Neural progenitor cell (in vitro differentiated cells): ENCODE results near the gene PRKAG1. TPM values are rescaled to one million over a fixed set of nuclear protein-coding genes. Genes with fewer than 3 reads are reported as not detected.

Source experiments
- DNase-seq: peaks from one replicate; pipeline ENCODE4 v3.0.0-alpha.2; 2016; ENCODE audit warnings: low spot score
- H2AFZ ChIP-seq: fragments of 200-600 bp; sonication (generic); replicated peaks from 2 replicates; pipeline ENCODE4 v1.6.1; 2016; ENCODE audit warnings: antibody characterized with exemption
- H3F3A ChIP-seq: fragments of 200-600 bp; sonication (generic); 2 replicates; pipeline ENCODE4 v1.6.1; 2016; ENCODE audit warnings: antibody characterized with exemption, low read depth
- H3K27ac ChIP-seq: fragments of 200-600 bp; sonication (generic); 2 replicates; pipeline ENCODE4 v1.5.1; 2016; ENCODE audit warnings: mild to moderate bottlenecking
- H3K27me3 ChIP-seq: fragments of 200-600 bp; sonication (generic); 2 replicates; pipeline ENCODE4 v1.6.1; 2016; ENCODE audit warnings: mild to moderate bottlenecking, moderate library complexity
- H3K36me3 ChIP-seq: fragments of 200-600 bp; sonication (generic); 2 replicates; pipeline ENCODE4 v1.5.1; 2016
- H3K4me1 ChIP-seq: fragments of 200-600 bp; sonication (generic); 2 replicates; pipeline ENCODE4 v1.6.1; 2016; ENCODE audit warnings: mixed run types
- H3K4me2 ChIP-seq: fragments of 200-600 bp; sonication (generic); 2 replicates; pipeline ENCODE4 v1.6.1; 2016
- H3K4me3 ChIP-seq: fragments of 200-600 bp; sonication (generic); 2 replicates; pipeline ENCODE4 v1.5.1; 2016
- H3K79me2 ChIP-seq: fragments of 200-600 bp; sonication (generic); 2 replicates; pipeline ENCODE4 v1.6.1; 2016; ENCODE audit warnings: low read depth
- H3K9ac ChIP-seq: fragments of 200-600 bp; sonication (generic); 2 replicates; pipeline ENCODE4 v1.6.1; 2016
- H3K9me3 ChIP-seq: fragments of 200-600 bp; sonication (generic); 2 replicates; pipeline ENCODE4 v1.5.1; 2016; ENCODE audit warnings: low read depth
- H4K20me1 ChIP-seq: fragments of 200-600 bp; sonication (generic); 2 replicates; pipeline ENCODE4 v1.6.1; 2016; ENCODE audit warnings: low read depth
- H3K27ac Mint-ChIP-seq: 3 replicates; pipeline ENCODE4 v1.8.0; 2021; ENCODE audit warnings: mixed read lengths
- H3K27me3 Mint-ChIP-seq: 2 replicates; pipeline ENCODE4 v1.8.0; 2022; ENCODE audit warnings: low read depth, mild to moderate bottlenecking, inconsistent platforms, moderate library complexity, mixed read lengths; ENCODE audit not compliant: insufficient read depth
- H3K36me3 Mint-ChIP-seq: 3 replicates; pipeline ENCODE4 v1.8.0; 2021; ENCODE audit warnings: mixed read lengths
- H3K4me1 Mint-ChIP-seq: 3 replicates; pipeline ENCODE4 v1.8.0; 2021; ENCODE audit warnings: mixed read lengths
- H3K4me3 Mint-ChIP-seq: 3 replicates; pipeline ENCODE4 v1.8.0; 2021; ENCODE audit warnings: mild to moderate bottlenecking, moderate library complexity, mixed read lengths
- H3K9me3 Mint-ChIP-seq: 3 replicates; pipeline ENCODE4 v1.8.0; 2020; ENCODE audit warnings: mixed read lengths
- EZH2 ChIP-seq: fragments of 200-600 bp; sonication (generic); IDR thresholded peaks from 2 replicates; pipeline ENCODE4 v1.6.1; 2017; ENCODE audit warnings: antibody characterized with exemption, mild to moderate bottlenecking, moderate library complexity
- EZH2phosphoT487 ChIP-seq: fragments of 200-600 bp; sonication (generic); IDR thresholded peaks from 2 replicates; pipeline ENCODE4 v1.6.1; 2017; ENCODE audit warnings: antibody characterized with exemption
- small RNA-seq: library from RNA; depleted of rRNA; stranded (forward); fragments of <200 nt; gene quantifications from one replicate; pipeline ENCODE3, GENCODE V24; 2015
- total RNA-seq: library from RNA; depleted of rRNA; stranded (reverse); fragments of >200 nt; gene quantifications from 2 replicates; pipeline ENCODE4 v1.2.3, GENCODE V29; 2015; ENCODE audit warnings: low replicate concordance
- TF ChIP-seq, protein P1 (sequence below): fragments of 200-600 bp; sonication (generic); IDR thresholded peaks from 2 replicates; pipeline ENCODE4 v1.5.1; 2017; ENCODE audit warnings: antibody characterized with exemption, mild to moderate bottlenecking

Gene PRKAG1
- total RNA-seq, 1 donor from 2014 or later = 41.8 TPM

DNA sequence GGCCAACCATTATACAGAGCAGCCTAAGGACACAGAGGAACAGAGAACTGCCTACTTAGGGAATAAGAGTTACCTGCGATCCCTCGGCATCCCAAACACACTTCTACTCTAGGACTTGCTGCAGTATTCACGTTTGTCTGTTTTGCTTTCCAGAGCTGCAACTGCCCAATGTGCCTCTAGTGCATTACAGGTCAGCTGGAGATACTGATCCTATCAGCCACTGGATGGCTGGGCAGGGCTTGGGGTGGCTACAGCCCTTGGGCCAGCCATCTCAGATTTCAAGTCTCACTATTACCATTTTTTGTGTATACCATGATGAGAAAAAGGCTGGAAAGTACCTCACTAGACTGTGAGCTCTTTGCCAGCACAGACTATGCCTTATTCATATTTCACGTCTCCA, 65.9 kb downstream of the PRKAG1 start:
- Mint-ChIP-seq H3K9me3 (no peaks in the 10 kb centered on the region), H3K27ac (no peak overlapping the region), H3K4me3 (no peak overlapping the region), H3K27me3 (no peaks in the 10 kb centered on the region), H3K36me3 (peaks cover 19% of the 10 kb centered on the region), H3K4me1 (peaks cover 16% of the 10 kb centered on the region)
- Histone ChIP-seq H3K4me1 (peaks cover 11% of the 10 kb centered on the region), H2AFZ (no peak overlapping the region), H3K9me3 (no peaks in the 10 kb centered on the region), H3K9ac (no peak overlapping the region), H3K79me2 (peaks cover 92% of the 10 kb centered on the region), H3K36me3 (no peaks in the 10 kb centered on the region), H4K20me1 (peaks cover 84% of the 10 kb centered on the region), H3K4me2 (no peak overlapping the region), H3K4me3 (no peak overlapping the region), H3F3A (peaks cover 21% of the 10 kb centered on the region), H3K27me3 (no peaks in the 10 kb centered on the region), H3K27ac (no peak overlapping the region)
- TF ChIP-seq EZH2 (no peak), EZH2phosphoT487 (no peak)
- TF ChIP-seq, protein P1, sequence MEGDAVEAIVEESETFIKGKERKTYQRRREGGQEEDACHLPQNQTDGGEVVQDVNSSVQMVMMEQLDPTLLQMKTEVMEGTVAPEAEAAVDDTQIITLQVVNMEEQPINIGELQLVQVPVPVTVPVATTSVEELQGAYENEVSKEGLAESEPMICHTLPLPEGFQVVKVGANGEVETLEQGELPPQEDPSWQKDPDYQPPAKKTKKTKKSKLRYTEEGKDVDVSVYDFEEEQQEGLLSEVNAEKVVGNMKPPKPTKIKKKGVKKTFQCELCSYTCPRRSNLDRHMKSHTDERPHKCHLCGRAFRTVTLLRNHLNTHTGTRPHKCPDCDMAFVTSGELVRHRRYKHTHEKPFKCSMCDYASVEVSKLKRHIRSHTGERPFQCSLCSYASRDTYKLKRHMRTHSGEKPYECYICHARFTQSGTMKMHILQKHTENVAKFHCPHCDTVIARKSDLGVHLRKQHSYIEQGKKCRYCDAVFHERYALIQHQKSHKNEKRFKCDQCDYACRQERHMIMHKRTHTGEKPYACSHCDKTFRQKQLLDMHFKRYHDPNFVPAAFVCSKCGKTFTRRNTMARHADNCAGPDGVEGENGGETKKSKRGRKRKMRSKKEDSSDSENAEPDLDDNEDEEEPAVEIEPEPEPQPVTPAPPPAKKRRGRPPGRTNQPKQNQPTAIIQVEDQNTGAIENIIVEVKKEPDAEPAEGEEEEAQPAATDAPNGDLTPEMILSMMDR = no peak
- no peak for DNase-seq

Small RNA genes lying within 50 kb of the gene (small RNA-seq; reads per million reads assigned to genes)
- gene RNU6-940P = not detected

Other genes starting within 250 kb of the PRKAG1 start
- gene ADCY6, start 229.7 kb downstream of the PRKAG1 start, total RNA-seq = 22.4 and 42.4 TPM in 2 replicates
- gene CACNB3, start 200.3 kb downstream of the PRKAG1 start, total RNA-seq = 25.0 and 31.3 TPM in 2 replicates
- 95.6 and 109 TPM in 2 replicates for gene DDX23, start 166.6 kb downstream of the PRKAG1 start, total RNA-seq
- gene RND1, start 152.9 kb downstream of the PRKAG1 start, total RNA-seq = 9.8 and 16.7 TPM in 2 replicates
- gene FKBP11, start 93.3 kb downstream of the PRKAG1 start, total RNA-seq = 12.6 and 18.2 TPM in 2 replicates
- gene ARF3, start 61.3 kb downstream of the PRKAG1 start, total RNA-seq = 84.1 and 144 TPM in 2 replicates
- 0.07 and 1.2 TPM in 2 replicates for gene WNT10B, start 47.0 kb downstream of the PRKAG1 start, total RNA-seq
- 0.56 TPM in 1 of 2 replicates, not detected in the other for gene WNT1, start 40.5 kb downstream of the PRKAG1 start, total RNA-seq
- gene DDN, start 19.4 kb downstream of the PRKAG1 start, total RNA-seq = 0.25 TPM in 1 of 2 replicates, not detected in the other
- 19.0 and 31.3 TPM in 2 replicates for gene KMT2D, start 42.0 kb upstream of the PRKAG1 start, total RNA-seq
- gene RHEBL1, start 51.2 kb upstream of the PRKAG1 start, total RNA-seq = 5.3 and 6.0 TPM in 2 replicates
- gene DHH, start 76.0 kb upstream of the PRKAG1 start, total RNA-seq = 0.03 TPM in 1 of 2 replicates, not detected in the other
- 32.7 and 69.5 TPM in 2 replicates for gene LMBR1L, start 92.1 kb upstream of the PRKAG1 start, total RNA-seq
- 2,741 and 4,208 TPM in 2 replicates for gene TUBA1B, start 112.6 kb upstream of the PRKAG1 start, total RNA-seq
- 1,211 and 1,863 TPM in 2 replicates for gene TUBA1A, start 170.3 kb upstream of the PRKAG1 start, total RNA-seq
- gene TUBA1C, start 246.3 kb upstream of the PRKAG1 start, total RNA-seq = 402 and 655 TPM in 2 replicates